ENCODE measurements around the gene ERFL.

ERFL gene

GRCh38 chr19:41906916-41907680 is 21.2 kb downstream of the ERFL start (continued):
- TF ChIP-seq, protein P1, sequence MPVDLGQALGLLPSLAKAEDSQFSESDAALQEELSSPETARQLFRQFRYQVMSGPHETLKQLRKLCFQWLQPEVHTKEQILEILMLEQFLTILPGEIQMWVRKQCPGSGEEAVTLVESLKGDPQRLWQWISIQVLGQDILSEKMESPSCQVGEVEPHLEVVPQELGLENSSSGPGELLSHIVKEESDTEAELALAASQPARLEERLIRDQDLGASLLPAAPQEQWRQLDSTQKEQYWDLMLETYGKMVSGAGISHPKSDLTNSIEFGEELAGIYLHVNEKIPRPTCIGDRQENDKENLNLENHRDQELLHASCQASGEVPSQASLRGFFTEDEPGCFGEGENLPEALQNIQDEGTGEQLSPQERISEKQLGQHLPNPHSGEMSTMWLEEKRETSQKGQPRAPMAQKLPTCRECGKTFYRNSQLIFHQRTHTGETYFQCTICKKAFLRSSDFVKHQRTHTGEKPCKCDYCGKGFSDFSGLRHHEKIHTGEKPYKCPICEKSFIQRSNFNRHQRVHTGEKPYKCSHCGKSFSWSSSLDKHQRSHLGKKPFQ (tag by site-specific recombination; IDR thresholded peaks at IDR 0.05) = no peak
- TF ChIP-seq ZIC2 (tag by site-specific recombination; IDR thresholded peaks at IDR 0.05) = no peak
- 0 out of 2 replicates have a peak, but pooled peaks have one; percentile 22 for TF ChIP-seq ZFHX2 (tag by site-specific recombination; conservative IDR thresholded peaks at IDR 0.05)
- TF ChIP-seq ZBTB10 (tag by site-specific recombination; IDR thresholded peaks at IDR 0.05) = peak; percentile 8; the same call in 1 of the 2 replicates
- 0 out of 2 replicates have a peak, but pooled peaks have one; percentile 30 for TF ChIP-seq ZFP69B (tag by site-specific recombination; IDR thresholded peaks at IDR 0.05)
- no peak for TF ChIP-seq ZNF639 (tag by site-specific recombination; IDR thresholded peaks at IDR 0.05)
- no peak for TF ChIP-seq ZNF426 (tag by site-specific recombination; IDR thresholded peaks at IDR 0.05)
- no peak for TF ChIP-seq ZNF2 (tag by site-specific recombination; IDR thresholded peaks at IDR 0.05)
- TF ChIP-seq ZNF366 (tag by site-specific recombination; conservative IDR thresholded peaks at IDR 0.05) = peak; percentile 57; the same call in 1 of the 2 replicates
- TF ChIP-seq ZNF707 (tag by site-specific recombination; IDR thresholded peaks at IDR 0.05) = no peak
- no peak for TF ChIP-seq ZFP37 (tag by site-specific recombination; IDR thresholded peaks at IDR 0.05)
- no peak for TF ChIP-seq ZNF558 (tag by site-specific recombination; IDR thresholded peaks at IDR 0.05)
- TF ChIP-seq KLF1 (tag by site-specific recombination; IDR thresholded peaks at IDR 0.05) = peak; percentile 89
- TF ChIP-seq KLF8 (tag by site-specific recombination; IDR thresholded peaks at IDR 0.05) = peak; percentile 54
- TF ChIP-seq, protein P2, sequence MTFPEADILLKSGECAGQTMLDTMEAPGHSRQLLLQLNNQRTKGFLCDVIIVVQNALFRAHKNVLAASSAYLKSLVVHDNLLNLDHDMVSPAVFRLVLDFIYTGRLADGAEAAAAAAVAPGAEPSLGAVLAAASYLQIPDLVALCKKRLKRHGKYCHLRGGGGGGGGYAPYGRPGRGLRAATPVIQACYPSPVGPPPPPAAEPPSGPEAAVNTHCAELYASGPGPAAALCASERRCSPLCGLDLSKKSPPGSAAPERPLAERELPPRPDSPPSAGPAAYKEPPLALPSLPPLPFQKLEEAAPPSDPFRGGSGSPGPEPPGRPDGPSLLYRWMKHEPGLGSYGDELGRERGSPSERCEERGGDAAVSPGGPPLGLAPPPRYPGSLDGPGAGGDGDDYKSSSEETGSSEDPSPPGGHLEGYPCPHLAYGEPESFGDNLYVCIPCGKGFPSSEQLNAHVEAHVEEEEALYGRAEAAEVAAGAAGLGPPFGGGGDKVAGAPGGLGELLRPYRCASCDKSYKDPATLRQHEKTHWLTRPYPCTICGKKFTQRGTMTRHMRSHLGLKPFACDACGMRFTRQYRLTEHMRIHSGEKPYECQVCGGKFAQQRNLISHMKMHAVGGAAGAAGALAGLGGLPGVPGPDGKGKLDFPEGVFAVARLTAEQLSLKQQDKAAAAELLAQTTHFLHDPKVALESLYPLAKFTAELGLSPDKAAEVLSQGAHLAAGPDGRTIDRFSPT (tag by site-specific recombination; IDR thresholded peaks at IDR 0.05) = 0 out of 2 replicates have a peak, but pooled peaks have one; percentile 35
- 0 out of 2 replicates have a peak, but pooled peaks have one; percentile 49 for TF ChIP-seq ZNF248 (tag by site-specific recombination; IDR thresholded peaks at IDR 0.05)
- no peak for TF ChIP-seq ZNF391 (tag by site-specific recombination; IDR thresholded peaks at IDR 0.05; ENCODE audit: borderline replicate concordance, low read depth)
- no peak for TF ChIP-seq PRDM10 (tag by site-specific recombination; IDR thresholded peaks at IDR 0.05)
